GM10248 (cell line): ENCODE measurements around the gene AGMO.
A peak's percentile ranks its signal among the peaks of the same experiment; 100 is the strongest.
"Not testable (repeated sequence)": the region's sequence is repeated elsewhere in the genome, so short reads cannot be mapped to it uniquely, and the experiment has no call there.

Experiments
- CTCF ChIA-PET: fragments of 300-600 bp; sonication (Branson Sonifier 250); formaldehyde crosslinking; extraction: SDS; loops from one replicate; lab custom pipeline; 2021; ENCODE audit warnings: antibody characterized with exemption; lab: Yijun Ruan, JAX
- POLR2A ChIA-PET: fragments of 350-650 bp; sonication (Branson Sonifier 250); formaldehyde crosslinking; extraction: SDS; loops from one replicate; lab custom pipeline; 2020; ENCODE audit warnings: antibody characterized with exemption; lab: Yijun Ruan, JAX
- DNase-seq: peaks from one replicate; pipeline ENCODE4 v3.0.0; 2012; ENCODE audit errors: extremely low spot score
- CTCF ChIP-seq: IDR thresholded peaks from 2 replicates; pipeline ENCODE4 v1.5.1; 2012; ENCODE audit warnings: mild to moderate bottlenecking, low read depth; ENCODE audit errors: extremely low read depth, missing control alignments, control extremely low read depth

Gene AGMO

GRCh38 chr7:15305002-15305600 lies 256.7 kb downstream of the AGMO start:
- no peak for DNase-seq
- POLR2A ChIA-PET = no interaction called here
- TF ChIP-seq CTCF = peak; percentile 41
- CTCF ChIA-PET = interaction anchor here (1.7 kb wide), 1 partner anchor 416 kb away, joined by 6 read pairs; no protein-coding TSS in a partner anchor

- POLR2A ChIA-PET = no interaction called here
- no peak for DNase-seq
- TF ChIP-seq CTCF = no peak
- CTCF ChIA-PET = interaction anchor here (1.2 to 1.7 kb wide), 2 partner anchors 417 to 422 kb away, joined by 3 to 6 read pairs; no protein-coding TSS in a partner anchor
These were observed 258.5 kb downstream of the AGMO start for GRCh38 chr7:15303357-15303756.

- POLR2A ChIA-PET, DNase-seq: not testable (repeated sequence)
- CTCF ChIA-PET = interaction anchor here (2.5 kb wide), 1 partner anchor 12 kb away, joined by 5 read pairs; no protein-coding TSS in a partner anchor
These were observed 260.8 kb downstream of the AGMO start for GRCh38 chr7:15300986-15301385.

- ChIA-PET CTCF (no interaction called here), POLR2A (no interaction called here)
- TF ChIP-seq CTCF = no peak
- DNase-seq = no peak
These were observed 269.7 kb downstream of the AGMO start for GRCh38 chr7:15292138-15292537.

- TF ChIP-seq CTCF = no peak
- no peak for DNase-seq
- ChIA-PET POLR2A (no interaction called here), CTCF (no interaction called here)
These were observed 270.1 kb downstream of the AGMO start for GRCh38 chr7:15291699-15292098.

- ChIA-PET POLR2A (no interaction called here), CTCF (no interaction called here)
- no peak for TF ChIP-seq CTCF
- no peak for DNase-seq
These were observed 273.1 kb downstream of the AGMO start for GRCh38 chr7:15288741-15289140.

GRCh38 chr7:15284396-15284795 lies 277.4 kb downstream of the AGMO start:
- TF ChIP-seq CTCF = no peak
- CTCF ChIA-PET = no interaction called here
- DNase-seq = no peak
- POLR2A ChIA-PET = no interaction called here
